ENCODE measurements around the gene LTO1. TPM values are rescaled to one million over a fixed set of nuclear protein-coding genes. Genes with fewer than 3 reads are reported as not detected.
A peak's percentile ranks its signal among the peaks of the same experiment; 100 is the strongest.

LTO1 gene
- total and polyA plus RNA-seq, 2 of the 13 experiments (the other 11 are each of a cell fraction or from before 2014, with no cell fraction given) = 11.8 to 15.0 TPM

GRCh38 chr11:69657911-69658625 is 17.1 kb downstream of the LTO1 start:
- Histone ChIP-seq H3K4me2 (ENCODE audit: low read depth, low read length) (peak overlapping the region; percentile 68), H3K4me3 (replicated peaks in 1 of 3; ENCODE audit: insufficient read depth in 1 of 3, low read depth in 2 of 3, low read length in 3 of 3) (peak overlapping the region in 1 of 3 experiments; percentile 25; a peak in 2 of 6 replicates), H3K27ac (ENCODE audit: extremely low read length, insufficient read depth, low read length) (peak overlapping the region; percentile 96), H4K20me1 (ENCODE audit: insufficient read depth, low read length) (no peaks in the 10 kb centered on the region), H3K27me3 (ENCODE audit: control insufficient read depth in 1 of 2, insufficient read depth in 2 of 2, low read length in 2 of 2) (no peaks in the 10 kb centered on the region), H3K36me3 (replicated peaks in 1 of 2; ENCODE audit: control insufficient read depth in 1 of 2, insufficient read depth in 2 of 2, low read length in 2 of 2) (peaks cover 0 to 6% of the 10 kb centered on the region in 2 experiments; a peak in 2 of 5 replicates), H2AFZ (ENCODE audit: low read length) (no peak overlapping the region), H3K4me1 (ENCODE audit: insufficient read depth, low read length) (peaks cover 91% of the 10 kb centered on the region), H3K9me3 (ENCODE audit: low read length) (no peaks in the 10 kb centered on the region), H3K79me2 (ENCODE audit: insufficient read depth, low read length) (no peaks in the 10 kb centered on the region), H3K9ac (ENCODE audit: insufficient read depth, low read depth, low read length) (peak overlapping the region; percentile 83)
- peak; percentile 97 for DNase-seq (ENCODE audit: low spot score)
- POLR2A ChIA-PET = interaction anchor here (0.8 to 6.1 kb wide), 9 partner anchors 9 to 501 kb away, joined by 3 to 128 read pairs (median 7); partner anchors contain the start of genes CCND1 and LTO1
- 20% methylated on average over 3 of the region's 27 CpGs for WGBS (ENCODE audit: low lambda C conversion rate)
- FAIRE-seq = peak; percentile 81
- in situ Hi-C loops (cut with HindIII; ENCODE audit: extremely low pct_ligation_motif_present, low pct_unique_long_range_greater_than_20kb) (loop anchor here (5.0 kb wide), 1 partner anchor 536 kb away; no protein-coding TSS in a partner anchor), intact Hi-C loops (cut with micrococcal nuclease; ENCODE audit: unreplicated experiment) (no loop called here)
- BruUV-seq (replicated peaks) = no TSS peak
- CTCF ChIA-PET (ENCODE audit: low intra/inter-chr PET ratio, low total read pairs) = no interaction called here
- peak; percentile 78 for ATAC-seq
- TF ChIP-seq IRF2 (CRISPR knock-in tag; IDR thresholded peaks at IDR 0.05) (peak; percentile 94; the same call in 1 of the 2 replicates), ETV5 (CRISPR knock-in tag; IDR thresholded peaks at IDR 0.05; ENCODE audit: borderline replicate concordance) (peak; percentile 97), ZNF678 (CRISPR knock-in tag; IDR thresholded peaks at IDR 0.05) (no peak; the same call in 1 of the 2 replicates), SMAD9 (CRISPR knock-in tag; IDR thresholded peaks at IDR 0.05) (no peak), ATF6 (CRISPR knock-in tag; conservative IDR thresholded peaks at IDR 0.05) (no peak), ZNF224 (CRISPR knock-in tag; IDR thresholded peaks at IDR 0.05) (peak; percentile 72), DBP (CRISPR knock-in tag; IDR thresholded peaks at IDR 0.05; ENCODE audit: not compliant biosample characterization) (peak; percentile 69), ZNF451 (CRISPR knock-in tag; IDR thresholded peaks at IDR 0.05) (no peak), RNF219 (CRISPR knock-in tag; IDR thresholded peaks at IDR 0.05) (no peak), TBX3 (IDR thresholded peaks at IDR 0.05; ENCODE audit: borderline replicate concordance) (peak; percentile 34; the same call in 1 of the 2 replicates), MED13 (CRISPR knock-in tag; IDR thresholded peaks at IDR 0.05) (peak; percentile 48; the same call in 1 of the 2 replicates), FLYWCH1 (CRISPR knock-in tag; IDR thresholded peaks at IDR 0.05) (no peak), ATM (IDR thresholded peaks at IDR 0.05; ENCODE audit: borderline replicate concordance) (no peak), KAT2B (IDR thresholded peaks at IDR 0.05; ENCODE audit: borderline replicate concordance, low read depth, low read length) (no peak), ZBTB7A (CRISPR knock-in tag; IDR thresholded peaks at IDR 0.05) (peak; percentile 75), ZNF326 (CRISPR knock-in tag; IDR thresholded peaks at IDR 0.05; ENCODE audit: borderline replicate concordance) (no peak), KDM4B (CRISPR knock-in tag; IDR thresholded peaks at IDR 0.05) (no peak)

All from HepG2 (cell line).